ENCODE results near the gene TPI1.

GRCh38 chr12:6818222-6818621 lies 49.1 kb upstream of the TPI1 start:
- no peak for TF ChIP-seq CTCF (IDR thresholded peaks at IDR 0.05; ENCODE audit: low read depth, low read length)
- TF ChIP-seq POLR2A (IDR thresholded peaks at IDR 0.05; ENCODE audit: extremely low read depth, insufficient read length), result no peak
- no peak for TF ChIP-seq MAX (IDR thresholded peaks at IDR 0.05; ENCODE audit: low read depth, low read length)
